ENCODE data around the gene TNRC6A.
A peak's percentile ranks its signal among the peaks of the same experiment; 100 is the strongest.
"Not testable (repeated sequence)": the region's sequence is repeated elsewhere in the genome, so short reads cannot be mapped to it uniquely, and the experiment has no call there.

Gene TNRC6A

DNA sequence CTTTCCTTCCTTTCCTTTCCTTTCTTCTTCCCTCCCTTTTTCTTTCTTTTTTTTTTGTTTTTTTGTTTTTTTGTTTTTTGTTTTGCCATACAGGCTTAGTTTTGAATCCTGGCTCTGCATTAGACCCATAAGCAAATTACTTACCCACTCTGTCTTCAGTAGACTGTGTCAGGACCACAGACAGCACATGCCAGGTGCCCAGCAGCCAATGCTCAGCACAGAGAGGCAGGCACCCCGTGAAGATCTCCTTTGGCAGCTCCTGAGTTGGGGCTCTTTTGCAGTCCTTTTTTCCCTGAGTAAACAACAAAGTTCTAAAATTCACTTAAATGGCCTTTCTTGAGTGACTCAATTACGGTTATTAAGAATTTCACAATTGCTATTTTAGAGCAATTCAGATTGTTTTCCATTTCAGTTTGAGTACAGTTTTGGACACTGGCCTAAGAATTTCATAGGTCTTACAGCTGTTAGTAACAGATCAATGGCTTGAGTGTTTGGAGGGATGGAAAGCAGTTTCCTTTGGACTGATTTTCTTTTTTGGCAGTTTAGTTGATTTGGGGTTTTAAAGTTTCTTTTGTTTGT lies 90.1 kb downstream of the TNRC6A start:
- DNase-seq: no peak

DNA sequence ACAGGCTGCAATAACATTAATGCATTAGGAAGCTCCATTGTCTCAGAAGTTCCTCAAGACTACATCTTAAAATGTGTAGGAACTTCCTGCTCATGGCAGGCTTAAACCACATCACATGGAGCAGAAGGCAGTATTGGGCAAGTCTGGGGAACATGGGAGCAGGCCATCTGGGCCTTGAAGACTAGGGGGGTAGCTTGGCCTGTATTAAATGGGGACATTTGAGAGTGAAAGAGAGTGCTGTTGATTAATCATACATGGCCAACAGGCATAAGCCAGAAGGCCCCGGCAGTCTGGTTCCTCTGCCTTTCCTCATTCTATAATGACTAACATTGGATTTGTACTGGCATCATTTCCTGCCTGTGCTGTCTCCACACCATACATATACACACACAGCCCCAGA lies 91.1 kb downstream of the TNRC6A start:
- peak in 1 of 14 donors; percentile 11 for DNase-seq

DNA sequence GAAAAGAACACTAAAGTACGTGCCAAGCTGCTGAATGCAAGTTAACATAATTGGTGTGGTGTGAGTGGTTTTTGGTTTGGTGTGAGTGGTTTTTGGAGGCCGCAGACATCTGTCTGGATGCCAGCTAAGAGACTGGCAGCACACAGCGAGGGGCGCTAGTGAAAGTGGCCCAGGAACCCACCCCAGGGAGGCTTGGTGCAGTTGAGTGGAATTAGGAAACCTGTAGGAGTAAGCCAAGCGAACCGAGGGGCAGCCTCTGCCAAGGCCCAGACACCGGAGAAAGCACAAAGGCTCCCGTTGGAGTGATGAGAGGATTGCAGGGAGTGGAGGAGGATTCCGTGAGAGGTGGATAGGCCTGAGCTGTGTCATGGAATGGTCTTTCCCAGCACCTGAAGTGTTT lies 91.7 kb downstream of the TNRC6A start:
- no peak for DNase-seq

DNA sequence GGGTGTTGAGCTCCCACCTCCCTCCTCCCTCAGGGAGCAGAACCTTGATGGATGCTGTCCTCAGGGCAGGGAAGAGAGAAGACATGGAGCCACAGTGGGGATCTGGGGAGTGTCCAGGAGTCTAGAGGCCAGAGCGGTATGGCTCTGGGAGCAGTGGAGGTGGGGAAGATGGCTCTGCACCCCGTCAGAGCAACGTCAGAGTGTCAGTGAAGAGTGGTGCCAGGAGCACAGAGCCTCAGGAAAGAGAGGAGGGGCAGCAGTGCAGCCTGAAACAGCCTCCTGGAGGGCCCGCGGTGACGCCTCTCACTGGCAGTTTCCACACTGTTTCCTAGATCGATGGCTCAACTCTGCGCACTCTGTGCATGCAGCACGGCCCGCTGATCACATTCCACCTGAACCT lies 93.1 kb downstream of the TNRC6A start:
- DNase-seq: no peak

- no peak for DNase-seq
Observed at GRCh38 chr16:24822974-24823373, 93.5 kb downstream of the TNRC6A start.

- DNase-seq: no peak
Observed at GRCh38 chr16:24825696-24826095, 96.2 kb downstream of the TNRC6A start.

GRCh38 chr16:24826096-24826690 lies 96.7 kb downstream of the TNRC6A start:
- DNase-seq: no peak

DNA sequence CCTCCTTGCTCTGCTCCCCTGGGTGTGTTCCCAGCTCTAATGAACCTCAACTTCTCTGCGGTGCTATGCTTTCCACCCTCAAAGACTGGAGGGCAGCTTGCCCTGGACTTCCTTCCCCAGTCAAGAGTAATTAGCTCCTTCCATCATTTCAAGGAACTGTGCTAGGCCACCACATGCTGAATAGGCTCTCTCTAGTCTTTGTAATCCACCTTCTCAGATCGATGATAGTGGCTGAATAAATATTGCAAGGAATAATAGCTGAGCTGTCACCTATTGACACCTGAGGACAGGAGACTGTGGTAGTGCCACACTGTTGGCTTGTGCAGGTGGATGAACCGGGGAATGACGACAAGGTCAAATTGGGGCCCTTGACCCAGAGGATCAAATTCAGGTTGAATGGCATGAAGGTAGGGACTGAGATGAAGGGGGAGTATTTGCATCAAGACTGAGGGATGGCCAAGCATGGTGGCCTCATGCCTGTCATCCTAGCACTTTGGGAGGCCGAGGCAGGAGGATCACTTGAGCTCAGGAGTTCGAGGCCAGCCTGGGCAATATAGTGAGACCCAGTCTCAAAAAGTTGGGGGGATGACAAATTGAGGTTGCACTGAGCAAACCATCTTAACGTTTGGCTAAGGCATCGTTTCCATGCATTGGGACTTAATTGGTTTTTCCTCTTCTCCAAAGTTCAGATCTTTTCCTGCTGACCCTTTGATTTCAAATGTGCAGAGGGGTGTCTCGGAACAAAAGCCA lies 97.5 kb downstream of the TNRC6A start:
- no peak for DNase-seq

DNA sequence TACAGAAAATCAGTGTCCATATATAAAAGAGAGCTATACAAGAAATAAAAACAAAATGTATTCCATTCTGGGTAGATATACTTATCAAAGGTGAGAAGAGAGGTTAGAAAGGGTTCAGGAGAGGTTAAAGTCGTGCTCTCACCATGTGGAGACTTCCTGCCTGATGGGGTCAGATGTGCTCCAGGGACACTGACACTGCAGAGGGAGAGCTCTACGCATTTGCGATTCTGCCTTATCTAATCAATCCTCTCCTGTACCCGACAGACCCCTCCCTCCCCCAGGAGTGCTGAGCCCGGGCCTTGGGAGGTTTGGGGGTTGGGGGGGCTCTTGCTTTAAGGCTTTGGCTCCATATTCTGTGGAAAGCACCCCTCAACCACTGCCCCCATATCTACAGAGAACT lies 99.7 kb downstream of the TNRC6A start:
- DNase-seq: no peak

DNA sequence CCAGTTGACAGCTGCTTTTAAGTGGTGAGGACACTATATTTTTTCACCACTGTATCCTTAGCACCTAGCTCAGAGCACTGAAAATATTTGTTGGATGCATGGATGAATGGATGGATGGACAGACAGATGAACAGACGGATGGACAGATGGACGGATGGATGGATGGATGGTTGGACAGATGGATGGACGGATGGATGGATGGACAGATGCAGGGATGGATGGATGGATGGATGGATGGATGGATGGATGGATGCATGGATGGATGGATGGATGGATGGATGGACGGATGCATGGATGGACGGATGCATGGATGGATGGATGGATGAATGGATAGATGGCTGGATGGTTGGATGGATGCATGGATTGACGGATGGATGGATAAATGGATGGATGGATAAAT lies 103.9 kb downstream of the TNRC6A start:
- no peak for DNase-seq

DNA sequence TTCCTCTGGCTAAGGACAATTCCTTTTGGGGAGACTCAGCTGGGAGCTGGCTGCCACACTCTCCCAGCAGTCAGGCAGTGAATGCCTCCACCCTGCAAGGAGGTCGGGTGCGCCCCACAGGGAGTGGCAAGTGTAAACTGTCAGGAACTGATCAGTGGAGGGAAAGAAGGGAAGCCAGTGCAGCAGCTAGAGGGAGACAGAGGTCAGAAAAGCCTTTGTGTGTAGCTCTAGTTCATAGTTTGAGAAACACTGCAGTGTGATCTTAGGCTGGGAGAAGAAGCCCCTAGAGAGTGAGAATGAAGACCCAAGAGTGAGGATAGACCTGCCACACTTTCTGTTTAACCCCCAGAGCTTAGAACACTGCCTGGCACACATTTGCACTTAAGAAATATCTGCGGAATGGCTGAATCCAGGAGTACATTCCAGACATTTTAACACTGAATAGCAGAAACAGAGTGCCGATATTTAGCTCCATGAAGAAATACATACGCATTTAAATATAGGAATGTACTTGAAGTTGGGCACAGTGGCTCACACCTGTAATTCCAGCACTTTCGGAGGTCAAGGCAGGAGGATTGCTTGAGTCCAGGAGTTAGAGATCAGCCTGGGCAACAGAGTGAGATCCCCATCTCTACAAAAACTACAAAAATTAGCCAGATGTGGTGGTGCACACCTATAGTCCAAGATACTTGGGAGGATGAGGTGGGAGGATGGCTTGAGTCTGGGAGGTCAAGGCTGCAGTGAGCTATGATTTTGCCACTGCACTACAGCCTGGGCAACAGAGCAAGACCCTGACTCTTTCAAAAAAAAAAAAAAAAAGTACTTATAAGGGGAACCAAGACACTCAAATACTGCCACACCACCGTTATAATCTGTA lies 105.2 kb downstream of the TNRC6A start:
- peak in 8 of 14 donors; percentile 7 to 38 (median 17) for DNase-seq

DNA sequence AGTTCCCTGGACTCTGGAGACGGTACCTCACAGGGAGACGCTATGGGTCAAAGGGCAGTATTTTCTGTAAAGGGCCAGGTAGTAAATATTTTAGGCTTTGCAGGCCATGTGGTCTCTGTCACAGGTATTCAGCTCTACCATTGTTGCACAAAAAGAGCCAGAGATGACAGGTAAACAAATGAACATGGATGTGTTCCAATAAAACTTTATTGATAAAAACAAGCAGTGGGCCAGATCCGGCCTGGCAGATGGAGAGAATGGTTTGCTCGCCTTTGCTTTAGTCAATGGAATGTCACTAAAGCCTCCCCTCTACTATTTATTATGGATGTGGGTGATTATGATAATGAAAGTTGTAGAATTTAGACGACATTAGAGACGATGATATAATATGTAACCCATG lies 107.4 kb downstream of the TNRC6A start:
- DNase-seq: no peak

GRCh38 chr16:24837969-24838368 lies 108.5 kb downstream of the TNRC6A start:
- no peak for DNase-seq

DNA sequence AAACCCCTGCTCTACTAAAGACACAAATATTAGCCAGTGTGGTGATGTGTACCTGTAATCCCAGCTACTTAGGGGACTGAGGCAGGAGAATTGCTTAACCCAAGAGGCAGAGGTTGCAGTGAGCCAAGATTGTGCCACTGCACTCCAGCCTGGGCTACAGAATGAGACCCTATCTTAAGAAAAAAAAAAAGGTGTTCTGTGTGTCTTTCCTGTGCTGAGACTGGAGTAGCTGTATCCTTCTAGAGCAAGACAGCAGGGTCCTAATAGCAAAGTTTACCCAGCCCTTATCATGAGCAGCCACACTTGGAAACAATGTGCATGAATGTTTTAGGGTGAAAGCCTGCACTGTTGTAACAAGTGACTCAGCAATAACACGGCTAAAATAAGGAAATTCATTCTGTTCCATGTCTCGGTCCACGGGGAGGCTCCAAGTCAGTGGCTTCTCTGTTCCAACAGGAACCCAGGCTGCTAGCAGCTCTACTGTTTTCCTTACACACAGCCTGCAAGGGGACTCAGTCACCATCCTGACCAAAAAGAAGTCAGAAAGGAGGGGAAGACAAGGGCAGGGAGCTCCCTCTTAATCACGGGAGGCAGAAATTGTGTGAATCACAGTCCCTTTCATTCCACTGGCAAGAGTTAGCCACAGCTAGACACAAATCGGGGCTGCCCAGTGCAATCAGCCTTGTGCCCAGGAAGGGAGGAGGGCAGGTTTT lies 109.3 kb downstream of the TNRC6A start:
- DNase-seq: peak in 11 of 14 donors; percentile 26 to 65 (median 43)

DNA sequence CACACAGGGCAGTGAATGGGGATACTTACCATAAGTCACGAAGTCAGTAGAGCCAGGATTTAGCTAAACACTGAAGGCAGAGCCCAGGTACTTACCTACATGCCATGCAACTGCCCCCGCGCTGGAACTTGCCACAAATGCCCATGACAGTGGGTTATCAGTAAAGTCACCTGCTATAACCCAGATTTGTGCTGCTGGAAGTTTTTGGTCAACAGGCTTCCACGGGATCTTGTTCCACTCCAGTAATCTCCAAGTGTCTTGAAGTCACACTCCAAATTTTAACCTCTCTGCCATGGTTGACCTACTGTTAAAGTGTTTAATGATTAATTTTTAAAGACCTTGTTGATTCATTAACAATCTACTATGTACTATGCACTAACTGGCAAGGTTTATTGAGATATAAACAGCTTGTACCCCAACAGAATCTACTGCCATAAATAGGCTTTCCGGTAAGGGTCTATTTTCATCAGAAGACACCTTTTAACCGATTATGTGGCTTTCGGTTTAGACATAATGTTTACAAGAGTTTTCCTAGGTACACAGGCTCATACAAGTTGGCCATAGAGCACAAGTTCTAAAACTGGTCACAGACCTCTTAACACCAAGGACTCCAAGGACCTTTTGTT lies 110.0 kb downstream of the TNRC6A start:
- no peak for DNase-seq

DNA sequence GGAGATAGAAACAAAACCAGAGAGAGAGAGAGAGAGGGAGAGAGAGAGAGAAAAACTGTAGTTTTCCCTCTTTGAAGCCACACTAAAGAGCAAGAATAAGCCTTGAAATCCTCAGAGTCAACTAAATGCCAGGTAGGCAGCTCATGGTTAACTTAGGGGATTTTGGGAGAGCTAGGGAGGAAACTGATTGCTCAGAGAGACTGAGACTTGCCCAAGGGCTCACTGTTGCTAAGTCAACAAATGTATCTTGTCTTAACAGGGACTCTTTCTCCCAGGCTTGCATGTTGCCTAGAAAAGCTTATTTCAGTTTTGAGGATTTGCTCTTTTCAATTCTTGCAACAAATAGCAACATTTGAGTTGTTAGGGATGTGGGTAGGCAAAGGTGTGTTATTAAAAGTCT lies 111.8 kb downstream of the TNRC6A start:
- DNase-seq: no peak

DNA sequence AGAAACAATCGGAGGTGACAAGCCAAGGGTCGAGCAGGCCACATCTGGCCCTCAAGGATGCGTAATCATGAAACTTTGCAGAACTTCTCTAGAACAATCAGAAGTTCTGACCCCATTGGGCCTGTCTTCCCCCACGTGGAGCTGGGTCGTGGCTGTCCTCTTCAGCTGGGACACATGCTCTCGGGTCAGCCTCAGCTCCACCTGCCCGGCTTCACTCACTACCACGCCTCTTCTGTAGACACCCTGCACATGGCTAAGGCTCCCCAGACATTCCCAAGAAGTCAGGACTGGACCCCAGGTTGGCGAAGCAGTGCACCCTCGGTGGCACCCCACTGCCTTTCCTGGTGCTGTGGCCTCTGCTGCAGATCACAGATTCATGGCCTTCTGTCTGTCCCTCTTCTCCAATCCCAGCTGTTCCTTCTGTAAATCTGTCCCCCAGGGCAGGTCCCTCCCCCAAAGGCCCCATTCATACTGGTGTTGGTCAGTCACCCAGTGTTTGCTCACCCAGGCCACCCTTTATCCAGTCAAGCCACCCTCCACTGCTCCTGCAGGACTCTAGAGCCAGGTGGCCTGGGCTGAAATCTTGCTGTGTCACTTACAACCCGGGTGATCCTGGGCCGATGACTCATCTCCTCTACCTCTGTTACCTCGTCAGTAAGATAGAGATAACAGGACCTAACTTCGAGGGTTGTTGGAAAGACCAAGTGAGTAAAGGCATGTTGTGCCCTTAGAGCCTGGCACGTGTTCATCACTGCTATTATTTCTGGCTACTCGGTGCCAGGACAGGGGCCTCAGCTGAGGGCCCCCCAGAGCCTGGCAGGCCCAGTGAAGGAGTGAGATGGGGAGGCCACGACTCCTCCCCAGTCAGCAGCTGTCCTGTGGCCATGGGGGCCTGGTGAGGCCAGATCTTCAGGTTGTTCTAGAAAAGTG lies 114.9 kb downstream of the TNRC6A start:
- DNase-seq: no peak

- not testable (repeated sequence) for DNase-seq
Observed at GRCh38 chr16:24845031-24845365, 115.5 kb downstream of the TNRC6A start.

GRCh38 chr16:24845726-24846547 lies 116.5 kb downstream of the TNRC6A start, which contains the start of gene SLC5A11:
TSS of gene SLC5A11 (plus strand) at chr16:24845963. CDS start at chr16:24858644, 12,681 bp downstream.
- DNase-seq: peak in 6 of 14 donors; percentile 20 to 59 (median 28)

All from C1 segment of cervical spinal cord (tissue), 14 donors.